Smooth muscle cell (in vitro differentiated cells): Measurements from ENCODE around the gene MAML2. TPM values are rescaled to one million over a fixed set of nuclear protein-coding genes. Genes with fewer than 3 reads are reported as not detected.

ENCODE experiments used
- DNase-seq: peaks from one replicate; lab custom pipeline; 2025; ENCODE audit not compliant: unreplicated experiment; lab: John Stamatoyannopoulos, UW
- H2AFZ ChIP-seq: fragments of 200-600 bp; sonication (generic); 2 replicates; pipeline ENCODE4 v1.6.0; 2016; ENCODE audit warnings: antibody characterized with exemption, low read depth, mild to moderate bottlenecking
- H3F3A ChIP-seq: fragments of 200-600 bp; sonication (generic); 2 replicates; pipeline ENCODE4 v1.6.0; 2017; ENCODE audit warnings: antibody characterized with exemption, low read depth
- H3K27ac ChIP-seq: fragments of 200-600 bp; sonication (generic); 2 replicates; pipeline ENCODE4 v1.5.1; 2016; ENCODE audit warnings: low read depth, mild to moderate bottlenecking
- H3K27me3 ChIP-seq: fragments of 200-600 bp; sonication (generic); 2 replicates; pipeline ENCODE4 v1.6.1; 2016; ENCODE audit warnings: low read depth, mild to moderate bottlenecking
- H3K36me3 ChIP-seq: fragments of 200-600 bp; sonication (generic); 2 replicates; pipeline ENCODE4 v1.5.1; 2016; ENCODE audit warnings: low read depth
- H3K4me1 ChIP-seq: fragments of 200-600 bp; sonication (generic); 2 replicates; pipeline ENCODE4 v1.5.1; 2016; ENCODE audit warnings: low read depth
- H3K4me2 ChIP-seq: fragments of 200-600 bp; sonication (generic); 2 replicates; pipeline ENCODE4 v1.6.0; 2016; ENCODE audit warnings: mild to moderate bottlenecking
- H3K4me3 ChIP-seq: fragments of 200-600 bp; sonication (generic); 2 replicates; pipeline ENCODE4 v1.5.1; 2016; ENCODE audit warnings: mild to moderate bottlenecking
- H3K79me2 ChIP-seq: fragments of 200-600 bp; sonication (generic); 2 replicates; pipeline ENCODE4 v1.6.0; 2016; ENCODE audit warnings: low read depth, mild to moderate bottlenecking
- H3K9ac ChIP-seq: fragments of 200-600 bp; sonication (generic); 2 replicates; pipeline ENCODE4 v1.6.0; 2016; ENCODE audit warnings: low read depth
- H3K9me3 ChIP-seq: fragments of 200-600 bp; sonication (generic); replicated peaks from 2 replicates; pipeline ENCODE4 v1.5.1; 2016; ENCODE audit warnings: low read depth
- H4K20me1 ChIP-seq: fragments of 200-600 bp; sonication (generic); 2 replicates; pipeline ENCODE4 v1.6.0; 2016; ENCODE audit warnings: low read depth
- CTCF ChIP-seq: fragments of 200-600 bp; sonication (generic); IDR thresholded peaks from 2 replicates; pipeline ENCODE4 v1.5.1; 2017; ENCODE audit warnings: borderline replicate concordance, mild to moderate bottlenecking, antibody characterized with exemption; ENCODE audit not compliant: insufficient read depth, poor library complexity, severe bottlenecking
- WGBS: methylation state at CpG from one replicate; pipeline ENCODE4 v1.1.7; 2016; ENCODE audit warnings: low lambda C conversion rate; 5-methylcytosine and 5-hydroxymethylcytosine counted together
- polyA plus RNA-seq: library from polyadenylated mRNA; unstranded; fragments of >200 nt; fragmentation: Nextera tagmentation; extraction: Ambion mirVana; gene quantifications from 2 replicates; pipeline ENCODE4 v1.2.1, GENCODE V29; 2016
- total RNA-seq: library from RNA; depleted of rRNA; stranded (reverse); fragments of >200 nt; gene quantifications from 2 replicates; pipeline ENCODE4 v1.2.3, GENCODE V29; 2014

MAML2 gene
- total and polyA plus RNA-seq, 2 experiments from 2014 or later: 8.7 to 52.4 TPM

- H3K27me3 ChIP-seq: no peaks in the 10 kb centered on the region
- H2AFZ ChIP-seq: no peak overlapping the region
- H3F3A ChIP-seq: peaks cover 14% of the 10 kb centered on the region
- no peak overlapping the region for H3K9ac ChIP-seq
- H4K20me1 ChIP-seq: peaks cover 27% of the 10 kb centered on the region
- peaks cover 59% of the 10 kb centered on the region for H3K79me2 ChIP-seq
- H3K4me3 ChIP-seq: no peak overlapping the region
- H3K9me3 ChIP-seq: no peaks in the 10 kb centered on the region
- no peaks in the 10 kb centered on the region for H3K4me1 ChIP-seq
- TF ChIP-seq CTCF: no peak
- H3K4me2 ChIP-seq: no peak overlapping the region
- no peak overlapping the region for H3K27ac ChIP-seq
- DNase-seq: no peak
- no peaks in the 10 kb centered on the region for H3K36me3 ChIP-seq
- 70% methylated on average over 5 of the region's 5 CpGs for WGBS
Measured at GRCh38 chr11:96021901-96022650, 320.9 kb downstream of the MAML2 start.

DNA sequence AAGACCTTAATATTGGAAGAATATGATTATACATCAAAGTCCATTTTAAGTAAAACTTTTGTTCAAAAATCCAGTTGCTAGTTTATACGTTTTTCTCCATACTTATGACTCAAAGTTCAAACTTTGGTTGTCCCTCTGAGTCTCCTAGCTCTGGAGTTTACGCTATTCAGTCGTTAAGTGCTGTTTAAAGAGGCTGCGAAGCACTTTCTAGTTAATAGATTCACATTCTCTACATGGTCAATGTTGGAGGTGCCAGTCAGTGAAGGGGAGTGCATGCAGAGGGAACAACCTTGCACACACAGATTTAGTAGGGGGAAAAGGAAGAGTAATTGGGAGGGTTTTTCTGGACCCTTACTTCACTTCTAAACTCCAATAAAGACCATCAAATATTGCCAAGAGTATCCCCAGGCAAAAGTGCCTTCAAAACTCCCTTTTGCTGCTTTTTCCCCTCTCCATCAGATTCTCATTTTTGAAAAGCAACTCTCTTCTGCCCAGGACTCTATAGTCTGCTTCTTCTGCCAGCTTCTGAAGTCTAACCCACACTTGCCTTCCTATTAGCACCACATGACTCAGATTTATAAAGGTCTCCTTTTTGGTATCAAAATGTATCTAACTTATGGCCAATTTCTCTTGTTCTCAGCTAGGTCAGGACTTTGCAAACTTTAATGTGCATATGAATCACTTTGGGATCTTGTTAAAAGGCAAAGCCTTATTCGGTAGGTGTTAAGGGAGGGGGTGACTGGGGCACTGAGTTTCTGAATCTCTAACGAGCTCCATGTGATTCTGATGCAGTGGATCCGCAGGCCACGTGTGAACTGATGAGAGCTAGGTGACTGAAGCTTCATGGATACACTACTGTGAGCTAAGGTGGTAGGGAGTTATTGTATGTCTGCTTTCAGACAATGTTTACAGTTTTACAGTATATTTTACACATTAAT is 322.9 kb downstream of the MAML2 start:
- Histone ChIP-seq H3K36me3 (no peaks in the 10 kb centered on the region), H3K4me2 (no peak overlapping the region), H3K4me1 (no peaks in the 10 kb centered on the region), H3K4me3 (no peak overlapping the region), H3K27me3 (no peaks in the 10 kb centered on the region), H3K9me3 (no peaks in the 10 kb centered on the region), H4K20me1 (peaks cover 18% of the 10 kb centered on the region), H3F3A (peaks cover 14% of the 10 kb centered on the region), H3K27ac (no peak overlapping the region), H2AFZ (no peak overlapping the region), H3K9ac (no peak overlapping the region), H3K79me2 (peaks cover 47% of the 10 kb centered on the region)
- no peak for TF ChIP-seq CTCF
- no peak for DNase-seq
- WGBS: 67% methylated on average over 8 of the region's 8 CpGs

GRCh38 chr11:96019281-96019680 is 323.7 kb downstream of the MAML2 start:
- peaks cover 15% of the 10 kb centered on the region for H4K20me1 ChIP-seq
- no peak overlapping the region for H2AFZ ChIP-seq
- H3K4me2 ChIP-seq: no peak overlapping the region
- H3K4me3 ChIP-seq: no peak overlapping the region
- peaks cover 14% of the 10 kb centered on the region for H3F3A ChIP-seq
- TF ChIP-seq CTCF: no peak
- H3K36me3 ChIP-seq: no peaks in the 10 kb centered on the region
- peaks cover 45% of the 10 kb centered on the region for H3K79me2 ChIP-seq
- DNase-seq: no peak
- H3K9me3 ChIP-seq: no peaks in the 10 kb centered on the region
- peak overlapping the region; percentile 97 for H3K27ac ChIP-seq
- H3K4me1 ChIP-seq: peaks cover 8% of the 10 kb centered on the region
- no peaks in the 10 kb centered on the region for H3K27me3 ChIP-seq
- H3K9ac ChIP-seq: no peak overlapping the region
